ENCODE results near the gene IL31RA.
"Not testable (repeated sequence)": the region's sequence is repeated elsewhere in the genome, so short reads cannot be mapped to it uniquely, and the experiment has no call there.

DNA sequence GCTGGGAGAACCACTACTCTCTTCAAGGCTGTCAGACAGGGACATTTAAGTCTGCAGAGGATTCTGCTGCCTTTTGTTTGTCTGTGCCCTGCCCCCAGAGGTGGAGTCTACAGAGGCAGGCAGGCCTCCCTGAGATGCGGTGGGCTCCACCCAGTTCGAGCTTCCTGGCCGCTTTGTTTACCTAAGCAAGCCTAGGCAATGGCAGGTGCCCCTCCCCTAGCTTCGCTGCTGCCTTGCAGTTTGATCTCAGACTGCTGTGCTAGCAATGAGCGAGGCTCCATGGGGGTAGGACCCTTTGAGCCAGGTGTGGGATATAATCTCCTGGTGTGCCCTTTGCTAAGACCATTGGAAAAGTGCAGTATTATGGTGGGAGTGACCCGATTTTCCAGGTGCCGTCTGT lies 42.3 kb upstream of the IL31RA start:
- TF ChIP-seq, protein P1, sequence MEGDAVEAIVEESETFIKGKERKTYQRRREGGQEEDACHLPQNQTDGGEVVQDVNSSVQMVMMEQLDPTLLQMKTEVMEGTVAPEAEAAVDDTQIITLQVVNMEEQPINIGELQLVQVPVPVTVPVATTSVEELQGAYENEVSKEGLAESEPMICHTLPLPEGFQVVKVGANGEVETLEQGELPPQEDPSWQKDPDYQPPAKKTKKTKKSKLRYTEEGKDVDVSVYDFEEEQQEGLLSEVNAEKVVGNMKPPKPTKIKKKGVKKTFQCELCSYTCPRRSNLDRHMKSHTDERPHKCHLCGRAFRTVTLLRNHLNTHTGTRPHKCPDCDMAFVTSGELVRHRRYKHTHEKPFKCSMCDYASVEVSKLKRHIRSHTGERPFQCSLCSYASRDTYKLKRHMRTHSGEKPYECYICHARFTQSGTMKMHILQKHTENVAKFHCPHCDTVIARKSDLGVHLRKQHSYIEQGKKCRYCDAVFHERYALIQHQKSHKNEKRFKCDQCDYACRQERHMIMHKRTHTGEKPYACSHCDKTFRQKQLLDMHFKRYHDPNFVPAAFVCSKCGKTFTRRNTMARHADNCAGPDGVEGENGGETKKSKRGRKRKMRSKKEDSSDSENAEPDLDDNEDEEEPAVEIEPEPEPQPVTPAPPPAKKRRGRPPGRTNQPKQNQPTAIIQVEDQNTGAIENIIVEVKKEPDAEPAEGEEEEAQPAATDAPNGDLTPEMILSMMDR (IDR thresholded peaks at IDR 0.05): not testable (repeated sequence)
- not testable (repeated sequence) for TF ChIP-seq POLR2A (IDR thresholded peaks at IDR 0.05)
